H1 (cell line): ENCODE measurements around the gene AVPR1A. TPM values are rescaled to one million over a fixed set of nuclear protein-coding genes. Genes with fewer than 3 reads are reported as not detected.

Source experiments
- CTCF ChIA-PET: fragments of 300-600 bp; sonication (Branson Sonifier 250); formaldehyde crosslinking; loops from one replicate; lab custom pipeline; 2021; ENCODE audit not compliant: partially characterized antibody; lab: Charles Lee
- POLR2A ChIA-PET: fragments of 300-600 bp; sonication (Branson Sonifier 250); formaldehyde crosslinking; loops from one replicate; lab custom pipeline; 2021; ENCODE audit warnings: inconsistent platforms; ENCODE audit not compliant: partially characterized antibody; lab: Charles Lee
- DNase-seq, 2 experiments: peaks; one replicate each; pipeline versions ENCODE4 v3.0.0 to v3.0.0-alpha.2; 2010 to 2022; ENCODE audit warnings: low spot score in 2 of 2, low read depth in 1 of 2, mixed read lengths in 1 of 2
- FAIRE-seq: peaks from 2 replicates; lab custom pipeline; 2011; peaks lifted over from hg19 to GRCh38; lab: Jason Lieb, UNC
- H2AFZ ChIP-seq: 2 replicates; pipeline ENCODE4 v1.8.1; 2012; ENCODE audit warnings: low read length, inconsistent platforms
- H2AK5ac ChIP-seq: 2 replicates; pipeline ENCODE4 v1.6.1; 2013; ENCODE audit warnings: low read depth, low read length
- H2BK120ac ChIP-seq: replicated peaks from 2 replicates; pipeline ENCODE3; 2013; ENCODE audit warnings: low read depth, low read length, inconsistent platforms
- H2BK12ac ChIP-seq: 2 replicates; pipeline ENCODE4 v1.6.1; 2013; ENCODE audit warnings: low read depth, low read length
- H2BK15ac ChIP-seq: 2 replicates; pipeline ENCODE4 v1.6.1; 2013; ENCODE audit warnings: low read length
- H2BK20ac ChIP-seq: 2 replicates; pipeline ENCODE4 v1.6.1; 2013; ENCODE audit warnings: low read length
- H2BK5ac ChIP-seq: 2 replicates; pipeline ENCODE4 v1.6.1; 2013; ENCODE audit warnings: low read depth, low read length
- H3K14ac ChIP-seq: 2 replicates; pipeline ENCODE4 v1.6.1; 2013; ENCODE audit warnings: inconsistent platforms; ENCODE audit not compliant: insufficient read length
- H3K18ac ChIP-seq: 2 replicates; pipeline ENCODE4 v1.6.1; 2013; ENCODE audit warnings: low read length; ENCODE audit errors: extremely low read depth
- H3K23ac ChIP-seq: 2 replicates; pipeline ENCODE4 v1.6.1; 2013; ENCODE audit warnings: inconsistent platforms; ENCODE audit not compliant: insufficient read length
- H3K23me2 ChIP-seq: 2 replicates; pipeline ENCODE4 v1.6.1; 2013; ENCODE audit warnings: low read depth, low read length
- H3K27ac ChIP-seq: 2 replicates; pipeline ENCODE4 v1.6.1; 2011; ENCODE audit warnings: low read depth, low read length, inconsistent platforms
- H3K27me3 ChIP-seq, 4 experiments: replicated peaks in 1 of 4; 1 replicate in 1 of 4; 2 replicates in 3 of 4; pipeline versions ENCODE4 v1.6.1 to v1.8.1; 2011 to 2013; ENCODE audit warnings: low read length in 3 of 4, mild to moderate bottlenecking in 3 of 4, inconsistent platforms in 2 of 4, mixed read lengths in 2 of 4, moderate library complexity in 1 of 4; ENCODE audit not compliant: control insufficient read depth in 3 of 4, insufficient read depth in 3 of 4; ENCODE audit errors: extremely low read depth in 1 of 4
- H3K36me3 ChIP-seq, 4 experiments: 2 replicates each; pipeline versions ENCODE4 v1.6.1 to v1.8.1; 2011 to 2013; ENCODE audit warnings: mild to moderate bottlenecking in 4 of 4, low read length in 3 of 4, moderate library complexity in 2 of 4, control low read depth in 1 of 4, inconsistent platforms in 1 of 4; ENCODE audit not compliant: insufficient read depth in 4 of 4, control insufficient read depth in 2 of 4
- H3K4ac ChIP-seq: replicated peaks from 2 replicates; pipeline ENCODE3; 2013; ENCODE audit warnings: low read length, low read depth, mixed read lengths, inconsistent platforms; ENCODE audit not compliant: insufficient read length
- H3K4me1 ChIP-seq, 4 experiments: replicated peaks in 1 of 4; 1 replicate in 1 of 4; 2 replicates in 3 of 4; pipeline versions ENCODE4 v1.6.1 to v1.8.1; 2011 to 2013; ENCODE audit warnings: low read length in 3 of 4, inconsistent platforms in 2 of 4, mixed read lengths in 1 of 4; ENCODE audit not compliant: insufficient read depth in 4 of 4, control insufficient read depth in 3 of 4
- H3K4me2 ChIP-seq, 2 experiments: 2 replicates each; pipeline versions ENCODE4 v1.6.1 to v1.8.1; 2011 to 2013; ENCODE audit warnings: low read depth in 2 of 2, low read length in 2 of 2, control low read depth in 1 of 2, inconsistent platforms in 1 of 2, mild to moderate bottlenecking in 1 of 2; ENCODE audit not compliant: insufficient read depth in 1 of 2
- H3K4me3 ChIP-seq, 4 experiments: fragments of 200-600, 300-600 bp in 1 of 4; sonication (generic), shearing (Covaris generic), sonication (Bioruptor Twin) in 1 of 4; 2 replicates each; pipeline versions ENCODE4 v1.5.1 to v1.8.1; 2011 to 2016; ENCODE audit warnings: low read length in 4 of 4, low read depth in 3 of 4, control low read depth in 2 of 4, inconsistent platforms in 2 of 4, mild to moderate bottlenecking in 2 of 4, mixed read lengths in 1 of 4, moderate library complexity in 1 of 4; ENCODE audit not compliant: insufficient read depth in 2 of 4; ENCODE audit errors: extremely low read depth in 1 of 4
- H3K56ac ChIP-seq: replicated peaks from 2 replicates; pipeline ENCODE3; 2013; ENCODE audit warnings: low read depth, mild to moderate bottlenecking, mixed read lengths, low read length, inconsistent platforms; ENCODE audit not compliant: insufficient read length
- H3K79me1 ChIP-seq: 2 replicates; pipeline ENCODE4 v1.6.1; 2013; ENCODE audit warnings: low read depth, low read length, control low read depth
- H3K79me2 ChIP-seq, 2 experiments: 2 replicates each; pipeline versions ENCODE4 v1.6.1 to v1.8.1; 2012 to 2013; ENCODE audit warnings: low read length in 2 of 2, mild to moderate bottlenecking in 2 of 2, inconsistent platforms in 1 of 2; ENCODE audit not compliant: insufficient read depth in 2 of 2, control insufficient read depth in 1 of 2
- H3K9ac ChIP-seq, 4 experiments: replicated peaks in 1 of 4; 1 replicate in 1 of 4; 2 replicates in 3 of 4; pipeline versions ENCODE4 v1.6.1 to v1.8.1; 2011 to 2013; ENCODE audit warnings: low read depth in 3 of 4, low read length in 3 of 4, control low read depth in 2 of 4, mild to moderate bottlenecking in 2 of 4, moderate library complexity in 2 of 4, inconsistent platforms in 1 of 4; ENCODE audit errors: extremely low read depth in 1 of 4
- H3K9me3 ChIP-seq, 2 experiments: 2 replicates each; pipeline versions ENCODE4 v1.6.1 to v1.8.1; 2012 to 2013; ENCODE audit warnings: mild to moderate bottlenecking in 2 of 2, moderate library complexity in 2 of 2, control low read depth in 1 of 2, inconsistent platforms in 1 of 2, low read depth in 1 of 2, low read length in 1 of 2, mixed read lengths in 1 of 2; ENCODE audit not compliant: insufficient read depth in 2 of 2
- H4K20me1 ChIP-seq, 2 experiments: replicated peaks in 1 of 2; 2 replicates each; pipeline versions ENCODE3 to v1.8.1; 2011 to 2013; ENCODE audit warnings: inconsistent platforms in 2 of 2, low read length in 2 of 2, mild to moderate bottlenecking in 1 of 2; ENCODE audit not compliant: insufficient read depth in 2 of 2, control insufficient read depth in 1 of 2
- H4K5ac ChIP-seq: 2 replicates; pipeline ENCODE4 v1.6.1; 2013; ENCODE audit warnings: low read length, low read depth, mixed read lengths, inconsistent platforms; ENCODE audit not compliant: insufficient read length
- H4K8ac ChIP-seq: 2 replicates; pipeline ENCODE4 v1.8.0; 2013; ENCODE audit warnings: mild to moderate bottlenecking, moderate library complexity, low read length, inconsistent platforms; ENCODE audit not compliant: insufficient read depth; ENCODE audit errors: extremely low read depth
- H4K91ac ChIP-seq: replicated peaks from 2 replicates; pipeline ENCODE3; 2013; ENCODE audit warnings: low read length, mixed read lengths, inconsistent platforms; ENCODE audit not compliant: insufficient read length
- ASH2L ChIP-seq: fragments of 200-600, 300-600 bp; sonication (generic); IDR thresholded peaks from one replicate; pipeline ENCODE4 v1.7.1; 2017; ENCODE audit warnings: low read length
- CBX5 ChIP-seq: fragments of 300-800, 300-1000 bp; sonication (generic); IDR thresholded peaks from 2 replicates; pipeline ENCODE4 v1.7.1; 2016; ENCODE audit warnings: antibody characterized with exemption, low read length, low read depth
- CREB1 ChIP-seq: IDR thresholded peaks from 2 replicates; pipeline ENCODE4 v1.6.1; 2012; ENCODE audit warnings: inconsistent platforms
- CTBP2 ChIP-seq: IDR thresholded peaks from 2 replicates; pipeline ENCODE4 v1.7.0; 2011; ENCODE audit warnings: borderline replicate concordance, mild to moderate bottlenecking, moderate library complexity, mixed read lengths, low read length; ENCODE audit not compliant: insufficient read depth, insufficient read length
- JUND ChIP-seq: IDR thresholded peaks from 2 replicates; pipeline ENCODE4 v1.6.1; 2011; ENCODE audit warnings: mild to moderate bottlenecking, improper control_type of control experiment, low read length
- RXRA ChIP-seq: IDR thresholded peaks from 2 replicates; pipeline ENCODE4 v1.6.1; 2011; ENCODE audit warnings: low read depth, mild to moderate bottlenecking, low read length, moderate library complexity; ENCODE audit not compliant: insufficient read depth
- SAP30 ChIP-seq: fragments of 300-600 bp; sonication (generic); IDR thresholded peaks from 2 replicates; pipeline ENCODE4 v1.7.1; 2012; ENCODE audit warnings: low read length, moderate library complexity, mild to moderate bottlenecking, inconsistent platforms; ENCODE audit not compliant: insufficient read depth, insufficient replicate concordance
- SP1 ChIP-seq: IDR thresholded peaks from 2 replicates; pipeline ENCODE4 v1.6.1; 2011; ENCODE audit warnings: low read depth, low read length
- SUZ12 ChIP-seq: fragments of 200-600 bp; sonication (generic); IDR thresholded peaks from 2 replicates; pipeline ENCODE4 v1.6.1; 2012; ENCODE audit warnings: mild to moderate bottlenecking, inconsistent platforms, low read length, moderate library complexity, mixed read lengths
- TAF1 ChIP-seq: IDR thresholded peaks from 2 replicates; pipeline ENCODE4 v1.6.1; 2011; ENCODE audit warnings: mild to moderate bottlenecking, low read depth, low read length
- TAF7 ChIP-seq: optimal IDR thresholded peaks from 2 replicates; pipeline ENCODE3; 2011; ENCODE audit warnings: low read depth, mild to moderate bottlenecking, inconsistent platforms, low read length, moderate library complexity, borderline replicate concordance
- TCF12 ChIP-seq: IDR thresholded peaks from 2 replicates; pipeline ENCODE4 v1.6.1; 2011; ENCODE audit warnings: low read depth, mild to moderate bottlenecking, low read length
- ZNF274 ChIP-seq: IDR thresholded peaks from 2 replicates; pipeline ENCODE4 v1.7.0; 2012; ENCODE audit warnings: low read length, borderline replicate concordance; ENCODE audit errors: extremely low read depth
- WGBS, 2 experiments: shearing (Covaris generic) in 1 of 2; methylation state at CpG; one replicate each; pipeline versions ENCODE4 v1.1.6 to v1.1.7; 2013 to 2015; ENCODE audit warnings: low lambda C conversion rate in 2 of 2, mixed read lengths in 2 of 2, inconsistent platforms in 1 of 2, low coverage in 1 of 2, missing lambda C conversion rate in 1 of 2; ENCODE audit not compliant: insufficient replicate concordance in 2 of 2, insufficient coverage in 1 of 2, insufficient read length in 1 of 2; ENCODE audit errors: extremely low coverage in 1 of 2, missing lambda C conversion rate in 1 of 2; 5-methylcytosine and 5-hydroxymethylcytosine counted together
- polyA plus RNA-seq, 7 experiments: library from polyadenylated mRNA; depleted of rRNA in 3 of 7; stranded (reverse) in 5 of 7; unstranded in 2 of 7; fragments of >200 nt in 5 of 7; fragments of 200-250 nt in 2 of 7; gene quantifications; 1 replicate in 5 of 7; 2 replicates in 1 of 7; 4 replicates in 1 of 7; pipeline versions ENCODE4 v1.2.1 to v1.2.3, GENCODE V29; 2011 to 2013; ENCODE audit warnings: missing spikeins in 2 of 7, mixed read lengths in 2 of 7
- total RNA-seq: library from RNA; stranded (reverse); fragmentation: NEBNext Ultra II Directional; extraction: Animal tissue kit (Norgen Biotek cat#: 25700); gene quantifications from 2 replicates; pipeline ENCODE4 v1.2.1, GENCODE V29; 2021
- TF ChIP-seq, protein P1 (sequence below): IDR thresholded peaks from 2 replicates; pipeline ENCODE4 v1.6.1; 2012; ENCODE audit warnings: inconsistent platforms

The AVPR1A gene
- total and polyA plus RNA-seq, 2 of the 8 experiments (the other 6 are each of a cell fraction or from before 2014, with no cell fraction given) = 0.14 to 0.20 TPM

DNA sequence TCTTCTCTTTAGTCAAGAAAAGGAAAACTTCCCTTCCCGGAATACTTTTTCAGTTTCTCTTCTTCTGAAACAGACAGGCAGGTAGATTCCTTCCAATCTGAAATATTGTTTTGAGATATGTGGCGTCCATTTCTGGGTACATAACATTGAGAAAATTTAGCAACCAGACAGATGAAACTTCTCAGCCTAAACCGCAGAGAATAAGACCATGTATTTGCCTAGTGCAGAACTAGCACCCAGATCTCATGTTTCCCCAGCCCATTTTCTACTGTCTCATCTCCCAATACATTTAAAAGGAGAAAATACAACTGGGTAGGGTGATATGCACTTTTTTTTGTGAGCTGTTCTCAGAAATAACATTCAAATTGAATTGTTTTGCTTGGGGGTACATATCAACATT lies 6.4 kb downstream of the AVPR1A start:
- Histone ChIP-seq H4K91ac (no peak overlapping the region), H2BK12ac (no peak overlapping the region), H3K9me3 (no peaks in the 10 kb centered on the region), H3K4me2 (no peak overlapping the region)
- TF ChIP-seq, protein P1, sequence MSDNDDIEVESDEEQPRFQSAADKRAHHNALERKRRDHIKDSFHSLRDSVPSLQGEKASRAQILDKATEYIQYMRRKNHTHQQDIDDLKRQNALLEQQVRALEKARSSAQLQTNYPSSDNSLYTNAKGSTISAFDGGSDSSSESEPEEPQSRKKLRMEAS = no peak
- no peak for TF ChIP-seq TCF12
- no peak for TF ChIP-seq CTBP2
- no peak for TF ChIP-seq SAP30
- TF ChIP-seq TAF1 = no peak
- no peak for TF ChIP-seq TAF7
- no peak for TF ChIP-seq RXRA
- TF ChIP-seq ZNF274 = no peak
- no peak for TF ChIP-seq ASH2L
- TF ChIP-seq CBX5 = no peak
- TF ChIP-seq JUND = no peak
- TF ChIP-seq SP1 = no peak
- no peak for TF ChIP-seq CREB1
- TF ChIP-seq SUZ12 = no peak
- TF ChIP-seq, all 59 proteins: peak for 0
- H2BK15ac ChIP-seq = no peak overlapping the region
- WGBS, 2 experiments = 90% methylated on average over 3 of the region's 3 CpGs; no CpG with 5 or more reads in 1 of the 2 experiments
- H3K23ac ChIP-seq = peak overlapping the region; percentile 70
- H3K27me3 ChIP-seq = peaks cover 3 to 17% (median 11%) of the 10 kb centered on the region in 4 experiments
- H3K9ac ChIP-seq = no peak overlapping the region
- H4K8ac ChIP-seq = no peak overlapping the region
- no peak overlapping the region for H2AK5ac ChIP-seq
- H4K20me1 ChIP-seq = no peaks in the 10 kb centered on the region
- H3K18ac ChIP-seq = no peak overlapping the region
- FAIRE-seq (no peak), DNase-seq (no peak)
- no peaks in the 10 kb centered on the region; the same call in 1 of the 2 replicates for H3K23me2 ChIP-seq
- no peak overlapping the region for H3K56ac ChIP-seq
- no peak overlapping the region for H2AFZ ChIP-seq
- H3K79me2 ChIP-seq = no peaks in the 10 kb centered on the region
- no peaks in the 10 kb centered on the region for H3K36me3 ChIP-seq
- CTCF ChIA-PET = interaction anchor here (0.6 kb wide), 2 partner anchors 66 to 1569 kb away, joined by 3 read pairs; no protein-coding TSS in a partner anchor
- H3K79me1 ChIP-seq = no peaks in the 10 kb centered on the region
- no peak overlapping the region for H4K5ac ChIP-seq
- no peaks in the 10 kb centered on the region for H3K4me1 ChIP-seq
- no peak overlapping the region for H3K4ac ChIP-seq
- H3K27ac ChIP-seq = no peak overlapping the region
- H3K4me3 ChIP-seq = no peak overlapping the region
- POLR2A ChIA-PET = no interaction called here
- H3K14ac ChIP-seq = no peak overlapping the region
- H2BK120ac ChIP-seq = no peak overlapping the region
- H2BK20ac ChIP-seq = no peak overlapping the region
- no peak overlapping the region for H2BK5ac ChIP-seq
